ENCODE results near the gene TSC2. TPM values are rescaled to one million over a fixed set of nuclear protein-coding genes. Genes with fewer than 3 reads are reported as not detected.

Gene TSC2
- total RNA-seq, 1 experiment from 2014 or later: 166 TPM

- CTCF ChIA-PET: no interaction called here
- Histone ChIP-seq H3K4me1 (replicated peaks; ENCODE audit: insufficient read depth) (no peaks in the 10 kb centered on the region), H3K9me2 (ENCODE audit: insufficient read depth) (no peaks in the 10 kb centered on the region), H3K4me3 (no peak overlapping the region), H3K79me2 (ENCODE audit: low read depth) (no peaks in the 10 kb centered on the region), H3F3A (ENCODE audit: insufficient read depth, low read depth) (peaks cover 10% of the 10 kb centered on the region; the same call in 1 of the 2 replicates), H3K27me3 (ENCODE audit: insufficient read depth, low read depth) (no peaks in the 10 kb centered on the region), H2AFZ (no peak overlapping the region), H4K20me1 (ENCODE audit: insufficient read depth) (peaks cover 3% of the 10 kb centered on the region; the same call in 1 of the 2 replicates), H3K4me2 (no peak overlapping the region), H3K9me3 (ENCODE audit: insufficient read depth, low read depth) (no peaks in the 10 kb centered on the region), H3K36me3 (ENCODE audit: low read depth) (no peaks in the 10 kb centered on the region), H3K27ac (no peak overlapping the region)
- BruUV-seq (replicated peaks): no TSS peak
- no peak for DNase-seq
- intact Hi-C loops (cut with micrococcal nuclease; ENCODE audit: unreplicated experiment): no loop called here
- POLR2A ChIA-PET (ENCODE audit: unreplicated experiment): no interaction called here
- no peak for TF ChIP-seq EZH2 (IDR thresholded peaks at IDR 0.05; ENCODE audit: low read depth)
- no peak for TF ChIP-seq CTCF (conservative IDR thresholded peaks at IDR 0.05)
These were observed 37.3 kb downstream of the TSC2 start for GRCh38 chr16:2084895-2085625.

- intact Hi-C loops (cut with micrococcal nuclease; ENCODE audit: unreplicated experiment): no loop called here
- BruUV-seq (replicated peaks): no TSS peak
- Histone ChIP-seq H4K20me1 (ENCODE audit: insufficient read depth) (peaks cover 3% of the 10 kb centered on the region; the same call in 1 of the 2 replicates), H3F3A (ENCODE audit: insufficient read depth, low read depth) (peaks cover 10% of the 10 kb centered on the region; the same call in 1 of the 2 replicates), H3K36me3 (ENCODE audit: low read depth) (no peaks in the 10 kb centered on the region), H3K4me1 (replicated peaks; ENCODE audit: insufficient read depth) (no peaks in the 10 kb centered on the region), H3K4me2 (no peak overlapping the region), H3K4me3 (no peak overlapping the region), H3K9me3 (ENCODE audit: insufficient read depth, low read depth) (no peaks in the 10 kb centered on the region), H3K9me2 (ENCODE audit: insufficient read depth) (no peaks in the 10 kb centered on the region), H3K79me2 (ENCODE audit: low read depth) (no peaks in the 10 kb centered on the region), H3K27me3 (ENCODE audit: insufficient read depth, low read depth) (no peaks in the 10 kb centered on the region), H3K27ac (no peak overlapping the region), H2AFZ (no peak overlapping the region)
- TF ChIP-seq EZH2 (IDR thresholded peaks at IDR 0.05; ENCODE audit: low read depth) (no peak), CTCF (conservative IDR thresholded peaks at IDR 0.05) (no peak)
- POLR2A ChIA-PET (ENCODE audit: unreplicated experiment): no interaction called here
- CTCF ChIA-PET: no interaction called here
- DNase-seq: no peak
These were observed 37.9 kb downstream of the TSC2 start for GRCh38 chr16:2085669-2086068.

GRCh38 chr16:2086106-2086742 is 38.4 kb downstream of the TSC2 start:
- H3K4me2 ChIP-seq: no peak overlapping the region
- no peaks in the 10 kb centered on the region for H3K4me1 ChIP-seq (replicated peaks; ENCODE audit: insufficient read depth)
- ChIA-PET POLR2A (ENCODE audit: unreplicated experiment) (no interaction called here), CTCF (no interaction called here)
- DNase-seq: no peak
- H4K20me1 ChIP-seq (ENCODE audit: insufficient read depth): peaks cover 3% of the 10 kb centered on the region; the same call in 1 of the 2 replicates
- H3F3A ChIP-seq (ENCODE audit: insufficient read depth, low read depth): peaks cover 10% of the 10 kb centered on the region; the same call in 1 of the 2 replicates
- no peak overlapping the region for H3K4me3 ChIP-seq
- no peak overlapping the region for H3K27ac ChIP-seq
- no peak overlapping the region for H2AFZ ChIP-seq
- BruUV-seq (replicated peaks): no TSS peak
- no peak for TF ChIP-seq EZH2 (IDR thresholded peaks at IDR 0.05; ENCODE audit: low read depth)
- no peaks in the 10 kb centered on the region for H3K27me3 ChIP-seq (ENCODE audit: insufficient read depth, low read depth)
- H3K9me2 ChIP-seq (ENCODE audit: insufficient read depth): no peaks in the 10 kb centered on the region
- H3K79me2 ChIP-seq (ENCODE audit: low read depth): no peaks in the 10 kb centered on the region
- no peaks in the 10 kb centered on the region for H3K36me3 ChIP-seq (ENCODE audit: low read depth)
- intact Hi-C loops (cut with micrococcal nuclease; ENCODE audit: unreplicated experiment): no loop called here
- H3K9me3 ChIP-seq (ENCODE audit: insufficient read depth, low read depth): no peaks in the 10 kb centered on the region
